Astrocyte of the cerebellum (primary cell): ENCODE measurements around the gene COLEC11.

ENCODE experiments used
- DNase-seq: peaks from one replicate; pipeline ENCODE4 v3.0.0-alpha.2; 2011; ENCODE audit warnings: low read depth
- H3K4me3 ChIP-seq: 2 replicates; pipeline ENCODE4 v1.5.1; 2011; ENCODE audit warnings: mild to moderate bottlenecking, low read depth, low read length, moderate library complexity
- in situ Hi-C: cut with HindIII; loops from 2 replicates; pipeline ENCODE4 v1.10.0; 2017; ENCODE audit warnings: low sequenced_read_pairs
- TF ChIP-seq, protein P1 (sequence below): IDR thresholded peaks from 2 replicates; pipeline ENCODE4 v1.5.1; 2012; ENCODE audit warnings: low read length, low read depth, moderate library complexity, mild to moderate bottlenecking; ENCODE audit errors: missing control alignments

COLEC11 gene

DNA sequence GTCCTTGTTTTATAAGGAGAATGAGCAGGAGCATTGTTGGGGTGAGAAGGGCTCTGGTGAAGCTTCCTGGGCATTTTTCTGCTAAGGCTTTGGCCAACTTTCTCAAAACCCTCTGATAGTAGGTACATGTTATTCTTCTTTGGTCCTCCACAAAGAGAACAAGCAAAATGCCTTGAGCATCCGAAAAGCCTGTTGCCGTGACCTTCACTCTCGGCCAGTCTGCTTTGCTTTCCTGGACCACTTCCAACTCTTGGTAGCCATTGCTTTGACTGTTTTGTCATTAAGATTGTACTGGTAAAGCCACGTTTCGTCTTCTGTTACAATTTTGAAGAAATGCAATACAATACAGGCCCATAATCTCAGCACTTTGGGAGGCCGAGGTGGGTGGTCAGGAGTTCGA, 35.7 kb downstream of the COLEC11 start:
- no peak overlapping the region for H3K4me3 ChIP-seq
- in situ Hi-C loops: no loop called here
- TF ChIP-seq, protein P1, sequence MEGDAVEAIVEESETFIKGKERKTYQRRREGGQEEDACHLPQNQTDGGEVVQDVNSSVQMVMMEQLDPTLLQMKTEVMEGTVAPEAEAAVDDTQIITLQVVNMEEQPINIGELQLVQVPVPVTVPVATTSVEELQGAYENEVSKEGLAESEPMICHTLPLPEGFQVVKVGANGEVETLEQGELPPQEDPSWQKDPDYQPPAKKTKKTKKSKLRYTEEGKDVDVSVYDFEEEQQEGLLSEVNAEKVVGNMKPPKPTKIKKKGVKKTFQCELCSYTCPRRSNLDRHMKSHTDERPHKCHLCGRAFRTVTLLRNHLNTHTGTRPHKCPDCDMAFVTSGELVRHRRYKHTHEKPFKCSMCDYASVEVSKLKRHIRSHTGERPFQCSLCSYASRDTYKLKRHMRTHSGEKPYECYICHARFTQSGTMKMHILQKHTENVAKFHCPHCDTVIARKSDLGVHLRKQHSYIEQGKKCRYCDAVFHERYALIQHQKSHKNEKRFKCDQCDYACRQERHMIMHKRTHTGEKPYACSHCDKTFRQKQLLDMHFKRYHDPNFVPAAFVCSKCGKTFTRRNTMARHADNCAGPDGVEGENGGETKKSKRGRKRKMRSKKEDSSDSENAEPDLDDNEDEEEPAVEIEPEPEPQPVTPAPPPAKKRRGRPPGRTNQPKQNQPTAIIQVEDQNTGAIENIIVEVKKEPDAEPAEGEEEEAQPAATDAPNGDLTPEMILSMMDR: no peak
- no peak for DNase-seq

DNA sequence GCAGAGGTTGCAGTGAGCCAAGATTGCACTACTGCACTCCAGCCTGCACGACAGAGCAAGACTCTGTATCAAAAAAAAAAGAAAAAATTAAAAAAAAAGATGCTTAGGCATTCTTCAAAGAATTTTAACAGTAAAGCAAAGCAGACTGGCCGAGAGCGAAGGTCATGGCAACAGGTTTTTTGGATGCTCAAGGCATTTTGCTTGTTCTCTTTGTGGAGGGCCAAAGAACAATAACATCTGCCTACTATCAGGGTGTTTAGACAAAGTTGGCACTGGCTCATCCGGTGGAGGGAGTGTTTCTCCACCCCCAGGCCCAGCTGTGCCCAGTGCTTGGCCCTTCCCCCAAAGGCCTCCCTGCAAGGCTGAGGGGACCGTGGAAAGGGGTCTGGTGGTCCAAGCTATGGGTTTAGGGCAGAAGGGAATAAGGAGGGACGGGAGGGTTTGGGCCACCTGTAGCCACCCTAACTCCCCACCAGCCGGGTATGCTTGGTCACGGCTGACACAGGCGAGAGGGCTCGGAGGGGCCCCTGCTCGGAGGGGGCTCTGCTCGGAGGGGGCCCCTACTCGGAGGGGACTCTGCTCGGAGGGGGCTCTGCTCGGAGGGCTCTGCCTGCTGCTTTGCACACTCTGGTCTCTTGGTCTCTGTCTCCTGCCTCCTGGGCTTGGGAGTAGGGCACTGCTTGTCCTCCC, 36.4 kb downstream of the COLEC11 start:
- in situ Hi-C loops: no loop called here
- DNase-seq: no peak
- no peak overlapping the region for H3K4me3 ChIP-seq
- TF ChIP-seq, protein P1: no peak

DNA sequence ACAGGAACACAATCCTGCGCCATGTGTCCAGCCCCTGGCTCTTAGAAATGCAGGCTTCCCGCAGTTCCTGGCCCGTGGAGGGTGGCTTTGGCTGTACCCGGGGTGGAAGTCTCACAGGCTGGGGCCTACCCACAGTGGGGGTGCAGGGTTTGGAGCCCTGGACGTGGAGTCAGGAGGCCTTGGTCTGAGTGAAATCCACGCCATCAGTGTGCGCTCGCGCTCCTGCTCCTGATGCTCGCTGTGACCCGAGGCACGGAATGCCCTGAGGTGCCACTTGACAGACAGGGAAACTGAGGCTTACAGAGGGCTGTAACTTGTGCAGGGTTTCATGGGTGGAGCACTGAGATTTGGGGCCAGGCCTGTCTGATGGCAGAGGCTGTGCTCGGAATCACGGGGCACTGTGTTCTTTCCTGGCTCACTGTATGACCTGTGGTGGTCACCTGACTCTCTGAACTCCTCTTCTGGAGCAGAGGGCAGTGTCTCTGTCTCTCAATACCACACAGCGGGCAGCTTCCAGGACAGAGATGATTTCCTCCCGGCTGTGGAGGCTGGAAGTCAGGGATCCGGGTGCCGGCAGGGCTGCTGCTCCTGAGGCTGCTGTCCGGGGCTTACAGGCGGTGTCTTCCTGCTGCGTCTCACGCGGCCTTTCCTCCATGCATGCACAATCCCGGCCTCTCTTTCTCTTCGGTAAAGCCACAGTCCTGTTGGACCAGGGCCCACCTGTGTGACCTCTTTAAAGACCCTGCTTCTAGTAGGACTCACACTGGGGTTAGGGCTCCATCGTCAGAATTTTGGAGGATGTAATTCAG, 37.1 kb downstream of the COLEC11 start:
- DNase-seq: no peak

GRCh38 chr2:3633089-3633981, 38.4 kb downstream of the COLEC11 start:
- in situ Hi-C loops: no loop called here
- TF ChIP-seq, protein P1: no peak
- no peak for DNase-seq
- H3K4me3 ChIP-seq: no peak overlapping the region

More for the DNA sequence above, 37.1 kb downstream of the COLEC11 start:
- TF ChIP-seq, protein P1: no peak
- no peak overlapping the region for H3K4me3 ChIP-seq
- in situ Hi-C loops: no loop called here

DNA sequence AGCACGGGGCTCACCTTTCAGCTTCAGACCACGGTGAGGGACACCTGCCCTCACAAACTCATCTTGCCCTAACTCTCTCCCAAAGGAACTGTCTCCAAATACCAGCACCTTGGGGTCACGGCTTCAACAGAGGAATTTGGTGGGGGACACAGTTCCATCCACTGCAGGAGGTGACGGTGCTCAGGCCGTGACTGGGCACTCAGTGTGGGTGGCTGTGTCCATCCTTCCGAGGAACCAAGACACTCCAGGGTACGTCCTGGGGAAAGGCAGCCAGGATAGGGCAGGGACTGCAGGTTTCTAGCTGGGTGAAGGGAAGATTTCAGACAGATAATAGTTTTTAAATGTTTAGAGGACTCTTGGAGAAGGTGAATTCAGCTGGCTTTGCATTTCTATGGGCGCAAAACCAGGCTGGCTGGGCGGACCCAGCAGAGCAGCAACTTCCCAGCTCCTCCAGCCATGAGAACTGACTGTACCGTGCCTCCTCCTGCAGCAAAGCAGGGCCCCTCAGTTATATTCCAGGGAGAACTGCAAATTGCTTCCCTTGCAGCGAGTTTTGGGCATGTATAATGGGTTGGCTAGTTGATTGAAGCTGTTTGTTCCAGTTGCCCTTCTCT, 39.2 kb downstream of the COLEC11 start:
- H3K4me3 ChIP-seq: no peak overlapping the region
- in situ Hi-C loops: no loop called here
- TF ChIP-seq, protein P1: no peak
- no peak for DNase-seq
